K562 (cell line): ENCODE results near the gene PSPC1. TPM values are rescaled to one million over a fixed set of nuclear protein-coding genes. Genes with fewer than 3 reads are reported as not detected.

Experiments used
- ATF3 ChIP-seq, 2 experiments: fragments of 450-650 bp in 1 of 2; sonication (generic) in 1 of 2; formaldehyde crosslinking in 1 of 2; IDR thresholded peaks in 1 of 2; conservative IDR thresholded peaks in 1 of 2; 2 replicates each; pipeline versions ENCODE4 v1.6.1 to v1.8.1; 2016 to 2023; ENCODE audit warnings: mild to moderate bottlenecking in 2 of 2, moderate library complexity in 2 of 2, inconsistent platforms in 1 of 2, missing genetic modification reagents in 1 of 2
- C11orf30 ChIP-seq: fragments of 450-650 bp; IDR thresholded peaks from 2 replicates; pipeline ENCODE4 v1.6.1; 2016; ENCODE audit warnings: low read depth, mild to moderate bottlenecking
- CREBBP ChIP-seq: IDR thresholded peaks from one replicate; pipeline ENCODE4 v1.6.1; 2012; ENCODE audit warnings: low read depth, mild to moderate bottlenecking, control low read depth, inconsistent platforms, low read length
- DEAF1 ChIP-seq: fragments of 450-650 bp; formaldehyde crosslinking; IDR thresholded peaks from 2 replicates; pipeline ENCODE4 v1.4.0; 2020; ENCODE audit warnings: mild to moderate bottlenecking, moderate library complexity
- MAFK ChIP-seq: IDR thresholded peaks from 2 replicates; pipeline ENCODE4 v1.6.1; 2011; ENCODE audit warnings: low read length, improper control_type of control experiment
- RFX7 ChIP-seq: fragments of 250-450 bp; sonication (Bioruptor Pico); IDR thresholded peaks from 2 replicates; pipeline ENCODE4 v1.5.1; 2021; ENCODE audit warnings: mild to moderate bottlenecking
- THAP12 ChIP-seq: fragments of 250-450 bp; sonication (Bioruptor Pico); IDR thresholded peaks from 2 replicates; pipeline ENCODE4 v1.9.0; 2021; ENCODE audit warnings: mild to moderate bottlenecking, inconsistent platforms
- ZNF239 ChIP-seq: fragments of 250-450 bp; sonication (Bioruptor Pico); IDR thresholded peaks from 2 replicates; pipeline ENCODE4 v1.4.0; 2020; ENCODE audit warnings: mild to moderate bottlenecking
- ZNF436 ChIP-seq: fragments of 250-450, 450-650 bp; sonication (Bioruptor Pico); formaldehyde crosslinking; IDR thresholded peaks from 2 replicates; pipeline ENCODE4 v1.7.0; 2020; ENCODE audit warnings: mild to moderate bottlenecking
- ZNF609 ChIP-seq: sonication (generic); formaldehyde crosslinking; IDR thresholded peaks from 2 replicates; pipeline ENCODE4 v1.8.1; 2023; ENCODE audit warnings: missing genetic modification reagents, mild to moderate bottlenecking, borderline replicate concordance
- polyA plus RNA-seq, 8 experiments: library from polyadenylated mRNA; depleted of rRNA in 4 of 8; stranded (reverse) in 5 of 8; unstranded in 3 of 8; fragments of >200 nt; fragmentation: Nextera tagmentation in 2 of 8; fragmentation: Illumina TruSeq in 1 of 8; extraction: Ambion mirVana in 2 of 8; extraction: Trizol in 1 of 8; gene quantifications; 2 replicates each; pipeline versions ENCODE4 v1.2.1 to v1.2.3, GENCODE V29; 2011 to 2014; ENCODE audit warnings: inconsistent platforms in 1 of 8, missing spikeins in 1 of 8
- total RNA-seq, 7 experiments: library from RNA; depleted of rRNA in 6 of 7; stranded (reverse); fragments of >200 nt in 6 of 7; fragmentation: Illumina TruSeq in 2 of 7; extraction: Trizol in 2 of 7; gene quantifications; 2 replicates each; pipeline versions ENCODE4 v1.2.1 to v1.2.3, GENCODE V29; 2011 to 2021; ENCODE audit warnings: low replicate concordance in 1 of 7
- TF ChIP-seq, protein P1 (sequence below): sonication (generic); formaldehyde crosslinking; IDR thresholded peaks from 2 replicates; pipeline ENCODE4 v1.9.0; 2022; ENCODE audit warnings: mild to moderate bottlenecking, missing genetic modification reagents
- TF ChIP-seq, protein P2 (sequence below): fragments of 150-350 bp; conservative IDR thresholded peaks from 2 replicates; pipeline ENCODE4 v1.6.1; 2014; ENCODE audit warnings: low read length

The PSPC1 gene
- total and polyA plus RNA-seq, 9 of the 15 experiments (the other 6 are each of a cell fraction or from before 2014, with no cell fraction given) = 8.6 to 60.4 (median 42.4) TPM

DNA sequence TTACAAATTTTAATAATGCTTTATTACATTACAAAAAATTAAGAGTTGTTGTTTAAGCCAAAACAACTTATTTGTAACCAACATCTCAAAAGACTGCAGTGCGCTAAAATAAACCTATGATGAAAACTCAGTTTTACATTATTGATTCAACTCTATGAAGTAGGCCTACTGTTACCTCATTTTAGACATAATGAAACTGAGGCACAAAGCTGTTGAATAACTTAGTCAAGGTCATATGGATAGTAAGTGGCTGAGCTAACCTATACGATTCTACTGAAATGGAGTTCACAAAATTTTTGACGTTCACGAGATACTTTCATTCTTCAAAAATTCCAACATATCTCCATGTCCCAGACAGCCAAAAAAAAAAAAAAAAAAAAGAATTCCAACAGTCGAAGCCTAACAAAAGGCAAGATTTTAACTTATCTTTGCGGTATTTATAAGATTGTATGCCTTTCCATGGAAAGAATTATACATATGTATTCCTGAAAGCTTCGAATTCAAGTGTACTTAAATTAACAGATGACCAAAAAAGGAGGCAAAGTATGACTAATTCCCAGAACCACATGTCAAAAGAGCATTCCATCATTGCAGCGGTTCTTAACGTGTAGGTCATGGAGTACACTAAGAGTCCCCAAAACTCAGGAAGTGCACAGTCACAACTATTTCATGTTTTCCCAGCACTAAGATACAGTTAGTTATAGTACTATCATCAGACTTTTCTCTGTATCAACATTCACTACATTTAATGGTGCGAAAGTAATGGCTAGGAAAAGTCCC, 69.4 kb downstream of the PSPC1 start (continued):
- TF ChIP-seq, protein P1, sequence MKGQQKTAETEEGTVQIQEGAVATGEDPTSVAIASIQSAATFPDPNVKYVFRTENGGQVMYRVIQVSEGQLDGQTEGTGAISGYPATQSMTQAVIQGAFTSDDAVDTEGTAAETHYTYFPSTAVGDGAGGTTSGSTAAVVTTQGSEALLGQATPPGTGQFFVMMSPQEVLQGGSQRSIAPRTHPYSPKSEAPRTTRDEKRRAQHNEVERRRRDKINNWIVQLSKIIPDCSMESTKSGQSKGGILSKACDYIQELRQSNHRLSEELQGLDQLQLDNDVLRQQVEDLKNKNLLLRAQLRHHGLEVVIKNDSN = no peak
- TF ChIP-seq CREBBP (no peak), ATF3 (IDR thresholded peaks at IDR 0.05) (peak; percentile 70), ATF3 (CRISPR knock-in tag; conservative IDR thresholded peaks at IDR 0.05) (no peak), THAP12 (CRISPR knock-in tag) (no peak), ZNF609 (CRISPR knock-in tag) (no peak), ZNF436 (CRISPR knock-in tag) (no peak), MAFK (0 out of 2 replicates have a peak, but pooled peaks have one; percentile 16), C11orf30 (no peak), DEAF1 (CRISPR knock-in tag) (no peak), RFX7 (no peak), ZNF239 (CRISPR knock-in tag) (no peak)
- TF ChIP-seq, protein P2, sequence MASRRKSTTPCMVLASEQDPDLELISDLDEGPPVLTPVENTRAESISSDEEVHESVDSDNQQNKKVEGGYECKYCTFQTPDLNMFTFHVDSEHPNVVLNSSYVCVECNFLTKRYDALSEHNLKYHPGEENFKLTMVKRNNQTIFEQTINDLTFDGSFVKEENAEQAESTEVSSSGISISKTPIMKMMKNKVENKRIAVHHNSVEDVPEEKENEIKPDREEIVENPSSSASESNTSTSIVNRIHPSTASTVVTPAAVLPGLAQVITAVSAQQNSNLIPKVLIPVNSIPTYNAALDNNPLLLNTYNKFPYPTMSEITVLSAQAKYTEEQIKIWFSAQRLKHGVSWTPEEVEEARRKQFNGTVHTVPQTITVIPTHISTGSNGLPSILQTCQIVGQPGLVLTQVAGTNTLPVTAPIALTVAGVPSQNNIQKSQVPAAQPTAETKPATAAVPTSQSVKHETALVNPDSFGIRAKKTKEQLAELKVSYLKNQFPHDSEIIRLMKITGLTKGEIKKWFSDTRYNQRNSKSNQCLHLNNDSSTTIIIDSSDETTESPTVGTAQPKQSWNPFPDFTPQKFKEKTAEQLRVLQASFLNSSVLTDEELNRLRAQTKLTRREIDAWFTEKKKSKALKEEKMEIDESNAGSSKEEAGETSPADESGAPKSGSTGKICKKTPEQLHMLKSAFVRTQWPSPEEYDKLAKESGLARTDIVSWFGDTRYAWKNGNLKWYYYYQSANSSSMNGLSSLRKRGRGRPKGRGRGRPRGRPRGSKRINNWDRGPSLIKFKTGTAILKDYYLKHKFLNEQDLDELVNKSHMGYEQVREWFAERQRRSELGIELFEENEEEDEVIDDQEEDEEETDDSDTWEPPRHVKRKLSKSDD = no peak
